A673 (cell line): Measurements from ENCODE around the gene TMEM238L.

Source experiments
- CTCF ChIP-seq: fragments of 300-800, 200-600 bp; sonication (generic); conservative IDR thresholded peaks from 2 replicates; pipeline ENCODE4 v1.5.1; 2017; ENCODE audit warnings: low read depth, mild to moderate bottlenecking, antibody characterized with exemption, low read length, moderate library complexity, mixed read lengths
- EZH2 ChIP-seq: fragments of 200-600 bp; sonication (generic); IDR thresholded peaks from 2 replicates; pipeline ENCODE4 v1.6.1; 2017; ENCODE audit warnings: borderline replicate concordance, low read depth, mild to moderate bottlenecking, mixed read lengths, antibody characterized with exemption, low read length; ENCODE audit not compliant: poor library complexity, severe bottlenecking

DNA sequence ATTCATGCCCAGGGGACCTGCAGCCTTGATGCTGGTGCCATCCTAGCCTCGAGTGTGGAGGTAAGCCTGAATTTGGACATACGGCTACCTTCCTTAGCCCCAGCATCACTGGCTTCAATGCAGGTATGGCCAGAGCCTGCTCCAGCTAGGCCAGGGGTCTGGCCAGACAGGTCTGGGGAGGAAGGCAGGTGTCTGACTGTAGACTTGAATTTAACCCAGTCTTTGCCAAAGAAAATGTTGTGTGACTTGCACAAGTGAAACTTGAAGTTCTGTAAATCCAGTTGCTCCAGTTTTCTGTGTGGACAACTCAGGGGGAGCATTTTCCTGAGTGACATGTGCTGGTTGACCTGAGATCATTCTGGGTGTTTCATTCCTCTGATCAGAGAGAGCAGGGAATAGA is 32.8 kb downstream of the TMEM238L start:
- TF ChIP-seq CTCF (no peak), EZH2 (no peak)
